IMR-90 (cell line): ENCODE measurements around the gene CRACDL. TPM values are rescaled to one million over a fixed set of nuclear protein-coding genes. Genes with fewer than 3 reads are reported as not detected.

ENCODE experiments used
- ATAC-seq: fragments of 200-7000 bp; cut with Tn5 transposase; 2 replicates; pipeline ENCODE4 v1.9.1; 2020; ENCODE audit warnings: low read depth, mild to moderate bottlenecking, moderate library complexity
- BruUV-seq: library from RNA; stranded (reverse); fragments of 400-500 nt; replicated peaks from 2 replicates; lab custom pipeline; 2021; lab: Mats Ljungman, UMichigan
- CTCF ChIA-PET: fragments of 300-600 bp; formaldehyde crosslinking; extraction: SDS; loops from one replicate; lab custom pipeline; 2021; ENCODE audit warnings: antibody characterized with exemption; lab: Yijun Ruan, JAX
- POLR2A ChIA-PET: fragments of 300-600 bp; sonication (Branson Sonifier 250); formaldehyde crosslinking; loops from one replicate; lab custom pipeline; 2022; ENCODE audit warnings: antibody characterized with exemption; ENCODE audit not compliant: unreplicated experiment; lab: Charles Lee
- DNase-seq: peaks from one replicate; pipeline ENCODE4 v3.0.0; 2013
- H2AFZ ChIP-seq: replicated peaks from 2 replicates; pipeline ENCODE3; 2013; ENCODE audit warnings: low read length, mild to moderate bottlenecking; ENCODE audit not compliant: poor library complexity
- H2AK5ac ChIP-seq: 2 replicates; pipeline ENCODE4 v1.6.1; 2013; ENCODE audit warnings: low read depth, low read length, inconsistent platforms
- H2AK9ac ChIP-seq: replicated peaks from 2 replicates; pipeline ENCODE3; 2013; ENCODE audit warnings: mild to moderate bottlenecking, low read depth, low read length, moderate library complexity; ENCODE audit not compliant: poor library complexity
- H2BK120ac ChIP-seq: 2 replicates; pipeline ENCODE4 v1.6.1; 2013; ENCODE audit warnings: low read depth, low read length, inconsistent platforms
- H2BK15ac ChIP-seq: 3 replicates; pipeline ENCODE4 v1.6.1; 2013; ENCODE audit warnings: low read depth, low read length, inconsistent platforms
- H2BK20ac ChIP-seq: 2 replicates; pipeline ENCODE4 v1.6.1; 2013; ENCODE audit warnings: low read depth, mild to moderate bottlenecking, inconsistent platforms, low read length, moderate library complexity
- H2BK5ac ChIP-seq: 2 replicates; pipeline ENCODE4 v1.6.1; 2013; ENCODE audit warnings: mild to moderate bottlenecking, low read depth, low read length, inconsistent platforms; ENCODE audit not compliant: poor library complexity, severe bottlenecking
- H3K14ac ChIP-seq: replicated peaks from 2 replicates; pipeline ENCODE4 v1.6.1; 2013; ENCODE audit warnings: low read depth, low read length, inconsistent platforms
- H3K18ac ChIP-seq: 2 replicates; pipeline ENCODE4 v1.6.1; 2013; ENCODE audit warnings: low read depth, low read length, control low read depth
- H3K23ac ChIP-seq: 2 replicates; pipeline ENCODE4 v1.6.1; 2013; ENCODE audit warnings: low read depth, low read length, inconsistent platforms
- H3K27ac ChIP-seq: 2 replicates; pipeline ENCODE4 v1.5.1; 2013; ENCODE audit warnings: mild to moderate bottlenecking, control low read depth, low read length; ENCODE audit not compliant: insufficient read depth
- H3K27me3 ChIP-seq: 2 replicates; pipeline ENCODE4 v1.6.1; 2013; ENCODE audit warnings: low read length; ENCODE audit not compliant: control insufficient read depth, insufficient read depth
- H3K36me3 ChIP-seq: 2 replicates; pipeline ENCODE4 v1.6.1; 2013; ENCODE audit warnings: low read length, mixed read lengths; ENCODE audit not compliant: control insufficient read depth, insufficient read depth
- H3K4ac ChIP-seq: 2 replicates; pipeline ENCODE4 v1.6.1; 2013; ENCODE audit warnings: low read depth, low read length, inconsistent platforms
- H3K4me1 ChIP-seq: 2 replicates; pipeline ENCODE4 v1.6.1; 2013; ENCODE audit warnings: low read length, mixed read lengths; ENCODE audit not compliant: control insufficient read depth, insufficient read depth
- H3K4me2 ChIP-seq: 2 replicates; pipeline ENCODE4 v1.6.1; 2013; ENCODE audit warnings: low read depth, mild to moderate bottlenecking, control low read depth, low read length, moderate library complexity
- H3K4me3 ChIP-seq: 2 replicates; pipeline ENCODE4 v1.5.1; 2013; ENCODE audit warnings: low read depth, mild to moderate bottlenecking, control low read depth, low read length, moderate library complexity; ENCODE audit not compliant: insufficient read depth
- H3K56ac ChIP-seq: 2 replicates; pipeline ENCODE4 v1.6.1; 2013; ENCODE audit warnings: low read length, inconsistent platforms; ENCODE audit not compliant: insufficient read depth; ENCODE audit errors: extremely low read depth
- H3K79me1 ChIP-seq, 2 experiments: 2 replicates each; pipeline ENCODE4 v1.6.1; 2013; ENCODE audit warnings: low read length in 2 of 2, inconsistent platforms in 1 of 2, low read depth in 1 of 2
- H3K9ac ChIP-seq: 2 replicates; pipeline ENCODE4 v1.6.1; 2013; ENCODE audit warnings: low read depth, low read length, control low read depth
- H3K9me1 ChIP-seq: 2 replicates; pipeline ENCODE4 v1.6.1; 2013; ENCODE audit warnings: low read length, inconsistent platforms; ENCODE audit not compliant: insufficient read depth
- H3K9me3 ChIP-seq: 2 replicates; pipeline ENCODE4 v1.6.1; 2013; ENCODE audit warnings: low read length; ENCODE audit not compliant: control insufficient read depth, insufficient read depth
- H4K20me1 ChIP-seq: 2 replicates; pipeline ENCODE4 v1.6.1; 2013; ENCODE audit warnings: low read length, inconsistent platforms; ENCODE audit not compliant: insufficient read depth
- H4K5ac ChIP-seq: 2 replicates; pipeline ENCODE4 v1.6.1; 2013; ENCODE audit warnings: mild to moderate bottlenecking, low read depth, low read length, control low read depth
- H4K8ac ChIP-seq, 2 experiments: 2 replicates each; pipeline ENCODE4 v1.6.1; 2013; ENCODE audit warnings: low read depth in 2 of 2, low read length in 2 of 2, control low read depth in 1 of 2, inconsistent platforms in 1 of 2
- H4K91ac ChIP-seq: 2 replicates; pipeline ENCODE4 v1.6.1; 2013; ENCODE audit warnings: low read depth, low read length, inconsistent platforms; ENCODE audit not compliant: insufficient read depth
- BHLHE40 ChIP-seq: fragments of 150-350 bp; IDR thresholded peaks from 2 replicates; pipeline ENCODE4 v1.6.1; 2016; ENCODE audit warnings: mild to moderate bottlenecking, low read depth, low read length
- CEBPB ChIP-seq: IDR thresholded peaks from 2 replicates; pipeline ENCODE4 v1.6.1; 2012; ENCODE audit warnings: low read depth, low read length, improper control_type of control experiment
- CHD1 ChIP-seq: IDR thresholded peaks from 2 replicates; pipeline ENCODE4 v1.6.1; 2012; ENCODE audit warnings: low read depth, low read length, improper control_type of control experiment
- FOS ChIP-seq: fragments of 150-350 bp; IDR thresholded peaks from 2 replicates; pipeline ENCODE4 v1.6.1; 2016; ENCODE audit warnings: low read depth, low read length
- MAFK ChIP-seq: IDR thresholded peaks from 2 replicates; pipeline ENCODE4 v1.6.1; 2012; ENCODE audit warnings: low read depth, low read length, improper control_type of control experiment
- MAZ ChIP-seq: IDR thresholded peaks from 2 replicates; pipeline ENCODE4 v1.6.1; 2012; ENCODE audit warnings: low read depth, mild to moderate bottlenecking, low read length, improper control_type of control experiment, moderate library complexity, borderline replicate concordance
- MXI1 ChIP-seq: IDR thresholded peaks from 2 replicates; pipeline ENCODE4 v1.6.1; 2012; ENCODE audit warnings: low read depth, mild to moderate bottlenecking, low read length, moderate library complexity, borderline replicate concordance
- NFE2L2 ChIP-seq: fragments of 150-350 bp; IDR thresholded peaks from 2 replicates; pipeline ENCODE4 v1.6.1; 2016; ENCODE audit warnings: low read depth, mild to moderate bottlenecking, low read length
- POLR2A ChIP-seq: IDR thresholded peaks from 2 replicates; pipeline ENCODE4 v1.6.1; 2012; ENCODE audit warnings: mild to moderate bottlenecking, low read depth, low read length
- RAD21 ChIP-seq: IDR thresholded peaks from 2 replicates; pipeline ENCODE4 v1.6.1; 2012; ENCODE audit warnings: low read length, improper control_type of control experiment
- RCOR1 ChIP-seq: IDR thresholded peaks from 2 replicates; pipeline ENCODE4 v1.6.1; 2012; ENCODE audit warnings: mild to moderate bottlenecking, low read length, improper control_type of control experiment; ENCODE audit not compliant: insufficient replicate concordance
- RFX5 ChIP-seq: IDR thresholded peaks from 2 replicates; pipeline ENCODE4 v1.8.0; 2012; ENCODE audit warnings: low read depth, mild to moderate bottlenecking, low read length, moderate library complexity
- SMC3 ChIP-seq: fragments of 150-350 bp; IDR thresholded peaks from 2 replicates; pipeline ENCODE4 v1.6.1; 2016; ENCODE audit warnings: low read depth, mild to moderate bottlenecking, antibody characterized with exemption, low read length, moderate library complexity
- WGBS, 2 experiments: methylation state at CpG; one replicate each; pipeline versions ENCODE4 v1.1.5 to v1.1.7; 2013; ENCODE audit warnings: missing lambda C conversion rate in 2 of 2; ENCODE audit not compliant: insufficient read length in 1 of 2; ENCODE audit errors: extremely low coverage in 2 of 2; 5-methylcytosine and 5-hydroxymethylcytosine counted together
- dilution Hi-C: fragments of 300-500 bp; cut with HindIII; formaldehyde crosslinking; loops from one replicate; pipeline ENCODE4 v1.14.3; 2018; ENCODE audit warnings: low sequenced_read_pairs; ENCODE audit not compliant: unreplicated experiment
- in situ Hi-C: fragments of 300-500 bp; cut with MboI; formaldehyde crosslinking; loops from 3 replicates; pipeline ENCODE4 v1.14.3; 2019; ENCODE audit warnings: low sequenced_read_pairs, inconsistent platforms, mixed read lengths
- intact Hi-C: fragments of 100-400 bp; cut with micrococcal nuclease; formaldehyde crosslinking; loops from 2 replicates; pipeline ENCODE4 v1.10.0; 2022
- polyA plus RNA-seq, 3 experiments: library from polyadenylated mRNA; depleted of rRNA; stranded (reverse); fragments of >200 nt; gene quantifications; 2 replicates each; pipeline ENCODE4 v1.2.3, GENCODE V29; 2012; ENCODE audit warnings: low replicate concordance in 1 of 3
- total RNA-seq: library from RNA; depleted of rRNA; stranded (reverse); fragments of >200 nt; gene quantifications from 2 replicates; pipeline ENCODE4 v1.2.3, GENCODE V29; 2012
- TF ChIP-seq, protein P1 (sequence below): conservative IDR thresholded peaks from 2 replicates; pipeline ENCODE4 v1.5.1; 2012; ENCODE audit warnings: mild to moderate bottlenecking, low read depth, low read length, improper control_type of control experiment
- TF ChIP-seq, protein P2 (sequence below): fragments of 150-350 bp; IDR thresholded peaks from 2 replicates; pipeline ENCODE4 v1.6.1; 2017; ENCODE audit warnings: mild to moderate bottlenecking, antibody characterized with exemption, low read length, low read depth
- TF ChIP-seq, protein P3 (sequence below): fragments of 150-350 bp; IDR thresholded peaks from 2 replicates; pipeline ENCODE4 v1.6.1; 2016; ENCODE audit warnings: low read depth, mild to moderate bottlenecking, low read length, moderate library complexity, borderline replicate concordance

The CRACDL gene
- total and polyA plus RNA-seq, 2 of the 4 experiments (the other 2 are of a cell fraction) = not detected

DNA sequence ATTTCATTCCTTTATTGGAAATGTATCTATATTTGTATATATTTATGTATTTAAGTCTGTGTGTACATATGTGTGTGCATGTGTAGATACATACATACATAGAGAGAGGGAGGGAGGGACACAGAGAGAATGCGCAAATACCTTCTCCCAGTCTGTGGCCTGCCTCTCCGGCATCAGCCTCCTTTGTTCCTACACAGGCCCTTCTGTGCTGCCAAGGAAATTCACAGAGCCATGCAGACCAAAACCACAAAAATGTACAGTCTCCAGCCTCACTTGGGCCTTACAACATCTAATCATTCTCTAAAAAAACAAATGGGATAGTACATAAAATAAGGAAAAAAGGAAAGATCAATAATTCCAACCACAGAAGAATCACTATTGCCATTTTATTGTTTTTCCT, 8.8 kb upstream of the CRACDL start:
- Histone ChIP-seq H2BK120ac (no peak overlapping the region), H3K4ac (no peak overlapping the region), H2AFZ (no peak overlapping the region), H3K4me3 (no peak overlapping the region), H2AK5ac (no peak overlapping the region), H2BK5ac (no peak overlapping the region), H3K27me3 (peaks cover 5% of the 10 kb centered on the region; the same call in 1 of the 2 replicates), H3K79me1 (no peaks in the 10 kb centered on the region), H2BK15ac (no peak overlapping the region), H3K36me3 (no peaks in the 10 kb centered on the region), H3K9me1 (no peaks in the 10 kb centered on the region), H3K14ac (no peak overlapping the region), H3K27ac (no peak overlapping the region), H3K18ac (no peak overlapping the region), H4K20me1 (no peaks in the 10 kb centered on the region), H4K91ac (no peak overlapping the region), H2BK20ac (no peak overlapping the region), H3K4me1 (no peaks in the 10 kb centered on the region), H4K5ac (no peak overlapping the region), H3K4me2 (no peak overlapping the region), H4K8ac (no peak overlapping the region), H3K9me3 (no peaks in the 10 kb centered on the region), H3K56ac (no peak overlapping the region), H2AK9ac (no peak overlapping the region), H3K23ac (no peak overlapping the region), H3K9ac (no peak overlapping the region)
- DNase-seq (peak; percentile 7), ATAC-seq (no peak)
- BruUV-seq = no TSS peak
- in situ Hi-C loops = no loop called here
- intact Hi-C loops = no loop called here
- CTCF ChIA-PET = no interaction called here
- dilution Hi-C loops = no loop called here
- TF ChIP-seq MAFK = no peak
- TF ChIP-seq MXI1 = no peak
- no peak for TF ChIP-seq CEBPB
- no peak for TF ChIP-seq RFX5
- TF ChIP-seq, protein P1, sequence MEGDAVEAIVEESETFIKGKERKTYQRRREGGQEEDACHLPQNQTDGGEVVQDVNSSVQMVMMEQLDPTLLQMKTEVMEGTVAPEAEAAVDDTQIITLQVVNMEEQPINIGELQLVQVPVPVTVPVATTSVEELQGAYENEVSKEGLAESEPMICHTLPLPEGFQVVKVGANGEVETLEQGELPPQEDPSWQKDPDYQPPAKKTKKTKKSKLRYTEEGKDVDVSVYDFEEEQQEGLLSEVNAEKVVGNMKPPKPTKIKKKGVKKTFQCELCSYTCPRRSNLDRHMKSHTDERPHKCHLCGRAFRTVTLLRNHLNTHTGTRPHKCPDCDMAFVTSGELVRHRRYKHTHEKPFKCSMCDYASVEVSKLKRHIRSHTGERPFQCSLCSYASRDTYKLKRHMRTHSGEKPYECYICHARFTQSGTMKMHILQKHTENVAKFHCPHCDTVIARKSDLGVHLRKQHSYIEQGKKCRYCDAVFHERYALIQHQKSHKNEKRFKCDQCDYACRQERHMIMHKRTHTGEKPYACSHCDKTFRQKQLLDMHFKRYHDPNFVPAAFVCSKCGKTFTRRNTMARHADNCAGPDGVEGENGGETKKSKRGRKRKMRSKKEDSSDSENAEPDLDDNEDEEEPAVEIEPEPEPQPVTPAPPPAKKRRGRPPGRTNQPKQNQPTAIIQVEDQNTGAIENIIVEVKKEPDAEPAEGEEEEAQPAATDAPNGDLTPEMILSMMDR = no peak
- TF ChIP-seq, protein P2, sequence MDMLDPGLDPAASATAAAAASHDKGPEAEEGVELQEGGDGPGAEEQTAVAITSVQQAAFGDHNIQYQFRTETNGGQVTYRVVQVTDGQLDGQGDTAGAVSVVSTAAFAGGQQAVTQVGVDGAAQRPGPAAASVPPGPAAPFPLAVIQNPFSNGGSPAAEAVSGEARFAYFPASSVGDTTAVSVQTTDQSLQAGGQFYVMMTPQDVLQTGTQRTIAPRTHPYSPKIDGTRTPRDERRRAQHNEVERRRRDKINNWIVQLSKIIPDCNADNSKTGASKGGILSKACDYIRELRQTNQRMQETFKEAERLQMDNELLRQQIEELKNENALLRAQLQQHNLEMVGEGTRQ = no peak
- no peak for TF ChIP-seq CHD1
- no peak for TF ChIP-seq POLR2A
- TF ChIP-seq SMC3 = no peak
- no peak for TF ChIP-seq MAZ
- TF ChIP-seq RAD21 = no peak
- no peak for TF ChIP-seq FOS
- TF ChIP-seq, protein P3, sequence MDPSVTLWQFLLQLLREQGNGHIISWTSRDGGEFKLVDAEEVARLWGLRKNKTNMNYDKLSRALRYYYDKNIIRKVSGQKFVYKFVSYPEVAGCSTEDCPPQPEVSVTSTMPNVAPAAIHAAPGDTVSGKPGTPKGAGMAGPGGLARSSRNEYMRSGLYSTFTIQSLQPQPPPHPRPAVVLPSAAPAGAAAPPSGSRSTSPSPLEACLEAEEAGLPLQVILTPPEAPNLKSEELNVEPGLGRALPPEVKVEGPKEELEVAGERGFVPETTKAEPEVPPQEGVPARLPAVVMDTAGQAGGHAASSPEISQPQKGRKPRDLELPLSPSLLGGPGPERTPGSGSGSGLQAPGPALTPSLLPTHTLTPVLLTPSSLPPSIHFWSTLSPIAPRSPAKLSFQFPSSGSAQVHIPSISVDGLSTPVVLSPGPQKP = no peak
- TF ChIP-seq NFE2L2 = no peak
- TF ChIP-seq BHLHE40 = no peak
- no peak for TF ChIP-seq RCOR1
- POLR2A ChIA-PET = no interaction called here
- WGBS, 2 experiments = no CpG with 5 or more reads among the region's 2 CpGs
